Activated naive CD4-positive, alpha-beta T cell treated with anti-CD3 and anti-CD28 coated beads for 36 hours (primary cell): ENCODE data around the gene PALLD. TPM values are rescaled to one million over a fixed set of nuclear protein-coding genes. Genes with fewer than 3 reads are reported as not detected.

Experiments
- CTCF ChIA-PET: fragments of 350-600 bp; sonication (Branson Sonifier 250); formaldehyde crosslinking; loops from one replicate; lab custom pipeline; 2021; ENCODE audit warnings: antibody characterized with exemption; lab: Charles Lee
- DNase-seq: peaks from one replicate; pipeline ENCODE4 v3.0.0-alpha.2; 2020
- H3K27ac Mint-ChIP-seq: one replicate; pipeline ENCODE4 v1.8.0; 2021; ENCODE audit warnings: mild to moderate bottlenecking, mixed read lengths
- H3K27me3 Mint-ChIP-seq: one replicate; pipeline ENCODE4 v1.8.0; 2021; ENCODE audit warnings: low read depth, mixed read lengths
- H3K36me3 Mint-ChIP-seq: one replicate; pipeline ENCODE4 v1.8.0; 2021; ENCODE audit warnings: low read depth, mixed read lengths
- H3K4me1 Mint-ChIP-seq: one replicate; pipeline ENCODE4 v1.8.0; 2021; ENCODE audit warnings: low read depth, mixed read lengths
- H3K4me3 Mint-ChIP-seq: one replicate; pipeline ENCODE4 v1.8.0; 2021; ENCODE audit warnings: mild to moderate bottlenecking, moderate library complexity, mixed read lengths
- H3K9me3 Mint-ChIP-seq: one replicate; pipeline ENCODE4 v1.8.0; 2021; ENCODE audit warnings: mixed read lengths
- intact Hi-C: fragments of 100-400 bp; cut with micrococcal nuclease; formaldehyde crosslinking; loops from one replicate; pipeline ENCODE4 v1.15.1; 2023
- total RNA-seq, 2 experiments: library from RNA; stranded (reverse); gene quantifications; one replicate each; pipeline ENCODE4 v1.2.3, GENCODE V29; 2021

PALLD gene
- total RNA-seq, 2 experiments from 2014 or later = 7.3 to 7.8 TPM

DNA sequence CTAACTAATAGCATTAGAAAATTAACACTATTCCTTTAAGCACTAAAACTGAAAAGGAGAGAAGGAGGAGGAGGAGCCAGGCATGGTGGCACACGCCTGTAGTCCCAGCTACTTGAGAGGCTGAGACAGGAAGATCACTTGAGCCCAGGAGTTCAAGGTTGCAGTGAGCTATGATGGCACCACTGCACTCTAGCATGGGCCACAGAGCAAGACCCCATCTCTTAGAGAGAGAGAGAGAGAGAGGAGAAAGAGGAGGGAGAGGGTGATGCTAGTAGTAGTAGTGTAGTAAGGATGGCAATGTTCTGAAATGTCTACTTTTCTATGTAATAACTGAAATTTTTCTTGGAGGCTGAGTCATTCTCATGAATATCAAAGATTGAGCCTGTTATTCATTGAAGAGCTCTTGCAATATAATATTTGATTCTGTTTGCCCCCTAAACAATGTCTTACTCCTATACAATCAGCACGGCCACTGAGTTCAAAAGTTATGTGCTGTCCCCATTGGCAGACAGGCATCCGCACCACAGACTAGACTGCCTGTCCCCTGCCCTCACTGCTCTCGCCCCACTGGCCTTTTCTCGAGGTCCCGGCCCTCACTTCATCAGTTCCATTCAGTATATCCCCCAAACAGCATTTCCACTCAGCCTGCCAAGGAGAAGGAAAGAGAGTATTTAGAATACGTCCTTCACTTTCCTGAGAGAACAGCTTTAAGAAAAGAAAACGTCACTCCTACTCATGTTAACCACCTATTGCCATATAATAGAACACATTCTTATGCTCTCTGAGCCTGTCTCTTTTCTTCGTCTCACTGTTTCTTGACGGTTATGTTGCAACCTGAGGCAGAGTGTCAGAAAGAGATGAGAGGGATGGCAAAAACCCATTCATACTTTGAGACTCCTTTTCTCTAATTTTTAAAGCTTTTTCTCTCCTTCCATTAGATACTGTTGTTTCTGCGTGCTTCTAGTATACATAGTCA lies 238.1 kb downstream of the PALLD start:
- H3K9me3 Mint-ChIP-seq = no peaks in the 10 kb centered on the region
- H3K4me3 Mint-ChIP-seq = no peak overlapping the region
- no peak overlapping the region for H3K27ac Mint-ChIP-seq
- H3K27me3 Mint-ChIP-seq = peaks cover 10% of the 10 kb centered on the region
- intact Hi-C loops = no loop called here
- no peak for DNase-seq
- H3K4me1 Mint-ChIP-seq = no peaks in the 10 kb centered on the region
- CTCF ChIA-PET = no interaction called here
- H3K36me3 Mint-ChIP-seq = no peaks in the 10 kb centered on the region

DNA sequence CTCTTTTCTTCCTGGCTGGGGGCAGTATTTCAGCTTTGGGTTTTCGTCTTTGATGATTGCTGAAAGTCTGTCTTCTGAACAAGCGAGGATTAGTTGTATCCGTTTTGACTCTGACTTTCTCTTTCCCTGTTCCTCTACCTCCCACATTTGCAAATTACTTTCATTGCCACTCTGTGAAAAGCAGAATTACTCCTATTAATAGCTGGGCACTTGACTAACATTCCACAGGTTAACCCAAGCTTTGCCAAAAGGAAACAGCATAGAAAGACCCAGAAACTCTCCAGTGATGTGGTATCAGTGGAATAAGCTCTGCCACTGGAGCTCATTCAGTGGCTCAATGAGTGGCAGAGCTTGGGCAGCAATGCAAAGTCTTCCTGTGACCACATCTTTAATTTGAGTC lies 238.9 kb downstream of the PALLD start:
- peaks cover 10% of the 10 kb centered on the region for H3K27me3 Mint-ChIP-seq
- CTCF ChIA-PET = no interaction called here
- H3K36me3 Mint-ChIP-seq = no peaks in the 10 kb centered on the region
- no peak overlapping the region for H3K4me3 Mint-ChIP-seq
- H3K4me1 Mint-ChIP-seq = no peaks in the 10 kb centered on the region
- no peak overlapping the region for H3K27ac Mint-ChIP-seq
- no peak for DNase-seq
- intact Hi-C loops = no loop called here
- no peaks in the 10 kb centered on the region for H3K9me3 Mint-ChIP-seq

DNA sequence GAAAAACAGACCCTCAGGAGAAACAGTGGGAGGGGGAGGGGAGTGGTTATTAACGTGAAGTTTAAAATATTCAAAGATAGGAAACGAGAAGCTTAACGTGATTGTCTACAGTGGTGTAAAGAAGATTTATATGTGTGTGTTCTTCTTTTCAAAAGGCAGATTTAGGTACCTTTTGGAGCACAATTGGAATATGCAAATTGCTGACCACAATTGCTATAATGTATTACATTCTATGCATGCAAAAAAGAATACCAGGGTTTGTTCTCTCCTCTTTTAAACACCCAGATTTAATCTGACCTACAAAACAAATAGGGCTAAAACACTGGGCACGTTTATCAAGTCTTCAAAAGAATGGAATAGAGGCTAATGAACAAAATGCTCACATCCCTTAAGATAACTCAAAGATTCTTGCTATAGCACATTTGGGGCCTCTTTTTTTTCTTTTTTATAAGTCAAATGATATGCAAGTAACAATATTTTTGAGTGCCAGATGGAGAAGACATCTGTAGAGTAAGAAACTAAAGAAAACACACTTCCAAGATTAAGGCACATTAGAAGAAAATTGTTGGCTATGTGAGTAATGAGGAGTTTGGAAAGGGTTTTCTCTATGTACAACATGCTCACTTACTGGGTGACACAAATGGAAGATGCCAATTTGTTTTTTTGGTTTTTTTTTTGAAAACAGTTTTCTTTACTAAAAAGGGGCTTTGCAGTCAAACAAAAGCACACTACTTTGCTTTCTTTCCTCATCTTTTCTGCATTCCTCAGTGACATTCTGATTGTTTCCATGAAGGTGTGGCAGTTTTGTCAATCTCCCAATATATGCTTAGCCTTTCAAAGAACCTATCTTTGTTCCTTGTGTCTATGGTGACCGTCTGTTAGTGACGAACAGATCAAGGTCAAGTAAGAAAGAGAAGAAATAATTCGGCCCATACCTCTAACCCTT lies 240.3 kb downstream of the PALLD start:
- no peaks in the 10 kb centered on the region for H3K4me1 Mint-ChIP-seq
- peaks cover 11% of the 10 kb centered on the region for H3K27me3 Mint-ChIP-seq
- no peaks in the 10 kb centered on the region for H3K36me3 Mint-ChIP-seq
- H3K9me3 Mint-ChIP-seq = no peaks in the 10 kb centered on the region
- CTCF ChIA-PET = no interaction called here
- intact Hi-C loops = no loop called here
- DNase-seq = no peak
- no peak overlapping the region for H3K27ac Mint-ChIP-seq
- H3K4me3 Mint-ChIP-seq = no peak overlapping the region

DNA sequence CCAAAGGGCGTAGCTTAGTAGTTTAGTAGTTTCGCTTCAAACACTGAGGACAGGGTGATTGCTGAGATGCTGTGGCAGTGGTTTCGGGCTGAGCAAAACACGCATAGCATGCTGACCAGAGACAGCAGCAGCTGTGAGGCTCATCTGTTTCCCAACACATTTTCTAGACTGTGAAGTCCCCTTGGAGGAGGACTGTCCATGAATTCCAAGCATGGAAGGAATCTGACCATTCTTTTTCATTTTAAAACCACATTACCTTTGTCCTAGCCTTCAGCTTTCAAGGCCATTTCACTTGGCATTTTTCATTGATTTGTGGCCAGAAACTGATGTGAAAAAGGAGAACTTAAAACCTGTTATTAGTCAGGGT lies 240.9 kb downstream of the PALLD start:
- H3K36me3 Mint-ChIP-seq = no peaks in the 10 kb centered on the region
- H3K27ac Mint-ChIP-seq = no peak overlapping the region
- intact Hi-C loops = no loop called here
- H3K4me1 Mint-ChIP-seq = no peaks in the 10 kb centered on the region
- peaks cover 11% of the 10 kb centered on the region for H3K27me3 Mint-ChIP-seq
- DNase-seq = no peak
- no peaks in the 10 kb centered on the region for H3K9me3 Mint-ChIP-seq
- CTCF ChIA-PET = no interaction called here
- no peak overlapping the region for H3K4me3 Mint-ChIP-seq

DNA sequence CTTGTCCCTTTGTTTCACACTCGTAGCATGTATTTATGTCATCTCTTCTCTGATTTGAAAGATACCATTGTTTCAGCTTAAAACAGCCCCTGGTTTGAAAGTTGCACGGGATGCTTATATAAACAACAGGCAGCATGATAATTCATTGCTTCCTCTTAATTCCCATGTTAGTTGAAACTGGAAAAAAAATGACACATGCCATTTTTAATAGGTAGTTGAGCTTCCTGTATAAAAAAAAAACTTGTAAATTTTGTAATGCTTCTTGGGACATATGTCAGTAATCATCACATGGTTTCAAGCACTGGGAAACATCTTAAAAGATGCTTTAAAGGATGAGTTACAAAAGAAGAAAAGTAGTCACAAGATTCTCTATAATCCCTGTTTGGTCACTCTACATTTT lies 243.0 kb downstream of the PALLD start:
- H3K9me3 Mint-ChIP-seq = no peaks in the 10 kb centered on the region
- H3K4me1 Mint-ChIP-seq = no peaks in the 10 kb centered on the region
- H3K27me3 Mint-ChIP-seq = peaks cover 11% of the 10 kb centered on the region
- CTCF ChIA-PET = no interaction called here
- H3K36me3 Mint-ChIP-seq = no peaks in the 10 kb centered on the region
- H3K27ac Mint-ChIP-seq = no peak overlapping the region
- intact Hi-C loops = no loop called here
- H3K4me3 Mint-ChIP-seq = no peak overlapping the region
- no peak for DNase-seq

DNA sequence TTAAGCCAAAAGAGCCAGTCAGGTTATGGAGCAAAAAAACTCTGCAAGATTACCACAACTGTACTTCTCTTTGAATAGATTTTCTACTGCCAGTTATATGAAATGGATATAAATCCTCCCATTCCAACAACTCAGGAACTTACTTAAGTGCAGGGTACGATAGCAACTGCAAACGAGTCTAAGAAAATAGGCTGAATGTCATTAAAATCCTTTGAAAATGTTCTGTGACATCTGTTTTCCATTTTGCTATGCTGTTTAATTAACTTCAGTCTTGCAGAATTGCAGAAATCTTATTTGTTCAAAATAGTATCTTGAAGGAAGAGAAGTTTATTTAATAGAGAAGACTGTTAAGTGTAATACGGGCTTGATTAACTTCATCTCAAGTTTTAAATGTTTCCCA lies 243.8 kb downstream of the PALLD start:
- intact Hi-C loops = no loop called here
- H3K27ac Mint-ChIP-seq = no peak overlapping the region
- DNase-seq = no peak
- H3K4me1 Mint-ChIP-seq = no peaks in the 10 kb centered on the region
- no peak overlapping the region for H3K4me3 Mint-ChIP-seq
- CTCF ChIA-PET = no interaction called here
- H3K27me3 Mint-ChIP-seq = peaks cover 5% of the 10 kb centered on the region
- H3K9me3 Mint-ChIP-seq = no peaks in the 10 kb centered on the region
- H3K36me3 Mint-ChIP-seq = no peaks in the 10 kb centered on the region

DNA sequence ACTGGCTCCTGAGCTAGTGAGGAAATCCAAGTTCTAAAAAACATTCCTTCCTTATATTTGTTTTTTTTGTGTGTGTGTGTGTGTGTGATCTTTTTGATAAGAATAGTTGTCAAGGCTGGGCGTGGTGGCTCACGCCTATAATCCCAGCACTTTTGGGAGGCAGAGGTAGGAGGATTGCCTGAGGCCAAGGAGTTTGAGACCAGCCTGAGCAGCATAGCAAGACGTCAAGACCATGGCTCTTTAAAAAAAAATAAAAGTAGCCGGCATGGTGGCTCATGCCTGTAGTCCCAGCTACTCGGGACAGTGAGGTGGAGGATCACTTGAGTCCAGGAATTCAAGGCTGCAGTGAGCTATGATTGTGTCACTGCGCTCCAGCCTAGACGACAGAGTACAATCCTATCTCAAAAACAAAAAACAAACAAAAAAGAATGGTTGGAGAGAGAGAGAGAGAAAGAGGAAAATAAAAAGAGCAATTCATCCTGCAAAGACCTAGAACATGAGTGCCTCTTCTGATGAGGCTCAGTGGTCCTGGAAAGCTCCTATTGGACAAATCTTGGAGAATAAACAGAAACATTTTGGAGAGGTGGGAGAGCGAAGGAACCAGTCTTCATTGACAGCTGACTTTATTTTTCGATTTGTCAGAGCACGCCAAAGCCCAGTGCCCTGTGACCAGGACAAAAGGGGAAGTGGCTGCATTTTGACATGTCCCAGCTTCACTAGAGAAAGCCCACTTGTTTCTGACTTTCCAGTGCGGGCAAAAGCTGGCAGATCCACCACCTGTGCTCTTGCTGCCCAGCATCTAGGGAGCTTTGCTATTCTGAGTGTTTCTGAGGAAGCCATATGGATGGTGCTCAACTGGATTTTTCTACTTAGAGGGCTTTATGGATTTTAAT lies 244.7 kb downstream of the PALLD start:
- Mint-ChIP-seq H3K4me3 (no peak overlapping the region), H3K27me3 (peaks cover 5% of the 10 kb centered on the region), H3K36me3 (no peaks in the 10 kb centered on the region), H3K4me1 (no peaks in the 10 kb centered on the region), H3K27ac (no peak overlapping the region), H3K9me3 (no peaks in the 10 kb centered on the region)
- no peak for DNase-seq
- intact Hi-C loops = no loop called here
- CTCF ChIA-PET = no interaction called here

DNA sequence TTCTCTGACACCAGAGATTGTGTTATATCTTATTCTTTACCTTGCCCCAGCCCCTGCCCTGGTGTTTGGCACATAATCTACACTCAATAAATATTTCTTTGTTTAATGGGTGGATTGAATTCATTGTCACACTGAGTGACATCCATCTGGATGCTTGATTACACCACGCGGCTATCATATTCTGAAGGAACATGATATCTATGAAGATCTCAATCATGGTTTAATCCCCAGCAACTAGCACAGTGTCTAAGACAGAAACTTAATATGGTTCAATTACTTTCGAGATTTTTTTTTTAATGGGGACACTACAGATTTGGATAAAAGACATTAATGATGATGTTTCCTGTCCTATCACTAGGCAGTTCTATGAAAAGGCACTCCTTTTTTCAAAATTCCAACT lies 246.3 kb downstream of the PALLD start:
- no peak overlapping the region for H3K4me3 Mint-ChIP-seq
- intact Hi-C loops = no loop called here
- CTCF ChIA-PET = no interaction called here
- H3K27ac Mint-ChIP-seq = no peak overlapping the region
- DNase-seq = no peak
- no peaks in the 10 kb centered on the region for H3K9me3 Mint-ChIP-seq
- H3K4me1 Mint-ChIP-seq = no peaks in the 10 kb centered on the region
- no peaks in the 10 kb centered on the region for H3K36me3 Mint-ChIP-seq
- peaks cover 9% of the 10 kb centered on the region for H3K27me3 Mint-ChIP-seq

DNA sequence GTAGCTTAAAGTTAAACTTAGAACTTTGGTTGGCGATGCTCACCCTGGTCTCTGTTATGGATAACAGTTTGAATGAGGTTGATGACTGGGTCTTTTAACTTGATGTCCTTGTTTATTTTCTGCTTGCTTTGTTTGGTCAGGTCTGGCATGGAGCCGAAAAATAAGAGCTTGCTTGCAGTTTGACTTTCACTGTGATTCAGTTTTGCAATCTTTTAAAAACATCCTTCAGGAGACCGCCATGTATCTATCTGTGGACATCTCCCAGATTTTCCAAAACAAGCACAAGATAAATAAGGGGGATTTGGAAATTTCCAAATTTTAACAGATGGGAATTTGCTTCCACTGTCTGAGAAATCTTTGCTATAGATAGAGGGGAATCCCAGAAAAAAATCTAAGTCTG lies 246.7 kb downstream of the PALLD start:
- intact Hi-C loops = no loop called here
- H3K9me3 Mint-ChIP-seq = no peaks in the 10 kb centered on the region
- no peak overlapping the region for H3K27ac Mint-ChIP-seq
- H3K36me3 Mint-ChIP-seq = no peaks in the 10 kb centered on the region
- no peak overlapping the region for H3K4me3 Mint-ChIP-seq
- H3K27me3 Mint-ChIP-seq = peaks cover 9% of the 10 kb centered on the region
- CTCF ChIA-PET = no interaction called here
- no peaks in the 10 kb centered on the region for H3K4me1 Mint-ChIP-seq
- no peak for DNase-seq

DNA sequence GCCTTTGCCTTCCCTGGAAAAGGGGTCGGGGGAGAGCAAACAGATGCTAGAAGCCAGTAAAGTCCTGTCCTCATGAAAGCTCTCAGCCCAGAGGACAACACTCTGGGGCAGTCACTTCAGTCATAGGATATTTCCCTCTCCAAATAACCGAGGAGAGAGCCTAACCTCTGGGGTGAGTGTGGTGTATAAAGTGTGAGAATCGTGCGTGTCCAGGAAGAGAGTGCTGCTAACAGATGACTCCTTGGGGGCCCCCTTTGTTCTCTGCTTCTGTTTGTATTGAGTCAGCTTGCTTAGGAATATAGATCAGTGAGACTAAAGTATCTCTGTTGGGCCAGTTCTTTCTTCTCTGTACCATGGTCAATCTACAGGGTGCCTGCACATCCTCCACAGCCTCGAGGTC lies 247.2 kb downstream of the PALLD start:
- H3K4me3 Mint-ChIP-seq = no peak overlapping the region
- CTCF ChIA-PET = no interaction called here
- no peaks in the 10 kb centered on the region for H3K36me3 Mint-ChIP-seq
- peaks cover 9% of the 10 kb centered on the region for H3K27me3 Mint-ChIP-seq
- H3K4me1 Mint-ChIP-seq = no peaks in the 10 kb centered on the region
- no peak overlapping the region for H3K27ac Mint-ChIP-seq
- DNase-seq = no peak
- no peaks in the 10 kb centered on the region for H3K9me3 Mint-ChIP-seq
- intact Hi-C loops = no loop called here

DNA sequence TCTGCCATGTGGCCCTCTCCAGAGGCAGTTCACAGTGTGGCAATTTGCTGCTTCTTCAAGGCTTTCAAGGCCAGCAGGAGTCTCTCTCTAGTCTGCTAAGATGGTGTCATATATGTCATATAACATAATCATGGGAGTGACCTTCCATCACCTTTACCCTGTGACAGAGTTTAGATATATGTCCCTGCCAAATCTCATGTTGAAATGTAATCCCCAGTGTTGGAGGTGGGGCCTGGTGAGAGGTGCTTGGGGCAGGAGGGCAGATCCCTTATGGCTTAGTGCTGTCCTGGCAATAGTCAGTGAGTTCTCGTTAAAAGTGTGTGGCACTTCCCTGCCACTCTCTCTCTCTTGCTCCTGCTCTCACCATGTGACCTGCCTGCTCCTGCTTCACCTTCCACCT lies 252.0 kb downstream of the PALLD start:
- no peaks in the 10 kb centered on the region for H3K4me1 Mint-ChIP-seq
- H3K36me3 Mint-ChIP-seq = no peaks in the 10 kb centered on the region
- no peak overlapping the region for H3K27ac Mint-ChIP-seq
- CTCF ChIA-PET = no interaction called here
- H3K4me3 Mint-ChIP-seq = no peak overlapping the region
- intact Hi-C loops = no loop called here
- H3K9me3 Mint-ChIP-seq = no peaks in the 10 kb centered on the region
- H3K27me3 Mint-ChIP-seq = peaks cover 10% of the 10 kb centered on the region
- no peak for DNase-seq
